Astrocyte (in vitro differentiated cells and primary cell): ENCODE results near the gene GTF2H4.

Experiments used
- CTCF ChIP-seq: IDR thresholded peaks from 2 replicates; pipeline ENCODE4 v1.5.1; 2011; ENCODE audit warnings: low read depth, mild to moderate bottlenecking, inconsistent platforms, low read length, moderate library complexity; ENCODE audit not compliant: insufficient read depth
- EZH2 ChIP-seq: IDR thresholded peaks from 2 replicates; pipeline ENCODE4 v1.6.1; 2012; ENCODE audit warnings: mild to moderate bottlenecking, low read length, inconsistent platforms; ENCODE audit not compliant: insufficient read depth

DNA sequence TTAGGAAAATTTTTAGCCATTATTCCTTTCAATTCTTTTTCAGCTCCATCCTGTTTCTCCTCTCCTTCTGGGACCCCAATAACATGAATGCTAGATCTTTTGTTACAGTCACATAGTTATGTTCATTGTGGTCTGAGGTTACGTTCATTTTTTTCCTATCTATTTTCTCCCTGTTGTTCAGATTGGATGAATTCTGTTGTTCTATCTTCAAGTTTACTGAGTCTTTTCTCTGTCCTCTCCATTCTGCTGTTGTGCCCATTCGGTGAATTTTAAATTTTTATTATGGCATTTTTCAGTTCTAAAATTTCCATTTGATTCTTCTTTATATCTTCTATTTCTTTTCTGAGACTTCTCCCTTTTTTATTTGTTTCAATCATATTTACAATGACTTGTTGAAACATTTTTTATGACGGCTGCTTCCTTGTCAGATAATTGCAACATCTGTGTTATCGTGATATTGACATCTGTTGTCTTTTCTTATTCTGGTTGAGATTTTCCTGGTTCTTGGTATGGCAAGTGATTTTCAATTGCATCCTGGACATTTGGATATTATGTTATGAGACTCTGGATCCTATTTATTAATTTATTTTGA lies 36.3 kb upstream of the GTF2H4 start:
- TF ChIP-seq CTCF (no peak), EZH2 (no peak)
